ENCODE results near the gene MCMBP.
"Not testable (repeated sequence)": the region's sequence is repeated elsewhere in the genome, so short reads cannot be mapped to it uniquely, and the experiment has no call there.

Gene MCMBP

GRCh38 chr10:119827430-119827829 is 45.2 kb downstream of the MCMBP start:
- DNase-seq, result no peak

GRCh38 chr10:119826771-119827170 is 45.9 kb downstream of the MCMBP start:
- DNase-seq, result no peak

- no peak for DNase-seq
These were observed 48.3 kb downstream of the MCMBP start for GRCh38 chr10:119824299-119824698.

- DNase-seq, result no peak
These were observed 51.5 kb downstream of the MCMBP start for GRCh38 chr10:119821182-119821581.

GRCh38 chr10:119818889-119819270 is 53.8 kb downstream of the MCMBP start:
- DNase-seq, result no peak

GRCh38 chr10:119817991-119818888 is 54.4 kb downstream of the MCMBP start:
- DNase-seq, result no peak

GRCh38 chr10:119815671-119816070 is 57.0 kb downstream of the MCMBP start:
- no peak for DNase-seq

- no peak for DNase-seq
These were observed 60.0 kb downstream of the MCMBP start for GRCh38 chr10:119812684-119813083.

GRCh38 chr10:119811122-119811521 is 61.5 kb downstream of the MCMBP start:
- no peak for DNase-seq

- no peak for DNase-seq
These were observed 64.5 kb downstream of the MCMBP start for GRCh38 chr10:119807960-119808697.

- no peak for DNase-seq
These were observed 66.1 kb downstream of the MCMBP start for GRCh38 chr10:119806334-119807130.

GRCh38 chr10:119805702-119806230 is 66.9 kb downstream of the MCMBP start:
- no peak for DNase-seq

GRCh38 chr10:119803264-119803663 is 69.4 kb downstream of the MCMBP start:
- no peak for DNase-seq

- no peak for DNase-seq
These were observed 70.6 kb downstream of the MCMBP start for GRCh38 chr10:119801998-119802538.

- DNase-seq, result no peak
These were observed 71.5 kb downstream of the MCMBP start for GRCh38 chr10:119801176-119801575.

- DNase-seq, result no peak
These were observed 76.6 kb downstream of the MCMBP start for GRCh38 chr10:119796039-119796438.

GRCh38 chr10:119795101-119795500 is 77.5 kb downstream of the MCMBP start:
- DNase-seq, result not testable (repeated sequence)

GRCh38 chr10:119786117-119786769 is 86.4 kb downstream of the MCMBP start:
- no peak for DNase-seq

- peak; percentile 74 for DNase-seq
These were observed 88.1 kb downstream of the MCMBP start for GRCh38 chr10:119784340-119785067.

GRCh38 chr10:119783665-119784027 is 89.0 kb downstream of the MCMBP start:
- no peak for DNase-seq

- DNase-seq, result no peak
These were observed 89.5 kb downstream of the MCMBP start for GRCh38 chr10:119782981-119783664.

All from NCI-H510A treated with DMSO at 0.1 percent for 48 hours (cell line).